HG02759 (cell line): ENCODE data around the gene ZP2.
"Not testable (repeated sequence)": the region's sequence is repeated elsewhere in the genome, so short reads cannot be mapped to it uniquely, and the experiment has no call there.

Experiments used
- ATAC-seq: cut with Tn5 transposase; IDR thresholded peaks from one replicate; pipeline ENCODE4 v1.9.1; 2021; ENCODE audit warnings: mild to moderate bottlenecking, moderate library complexity; ENCODE audit not compliant: unreplicated experiment

The ZP2 gene

DNA sequence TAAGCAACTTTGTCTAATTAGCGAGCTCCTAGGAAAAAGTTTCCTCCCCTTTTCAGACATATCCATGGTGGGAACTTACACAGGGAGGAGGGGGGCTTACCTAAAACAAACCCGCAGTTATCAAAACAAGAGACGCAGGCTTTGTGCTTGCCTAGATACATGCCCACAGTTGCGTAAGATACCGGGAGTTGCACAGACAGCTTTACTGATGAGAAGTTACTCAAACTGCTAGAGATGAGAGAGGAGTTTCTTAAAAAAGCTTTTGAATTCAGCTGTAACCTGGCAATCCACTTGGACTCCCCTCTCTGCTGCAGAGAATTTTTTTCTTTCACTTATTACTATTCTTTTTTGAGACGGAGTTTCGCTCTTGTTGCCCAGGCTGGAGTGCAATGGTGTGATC is 6.8 kb upstream of the ZP2 start:
- no peak for ATAC-seq

- ATAC-seq = no peak
Measured at GRCh38 chr16:21217121-21217520, 5.7 kb upstream of the ZP2 start.

GRCh38 chr16:21214086-21214485 is 2.7 kb upstream of the ZP2 start:
- no peak for ATAC-seq

DNA sequence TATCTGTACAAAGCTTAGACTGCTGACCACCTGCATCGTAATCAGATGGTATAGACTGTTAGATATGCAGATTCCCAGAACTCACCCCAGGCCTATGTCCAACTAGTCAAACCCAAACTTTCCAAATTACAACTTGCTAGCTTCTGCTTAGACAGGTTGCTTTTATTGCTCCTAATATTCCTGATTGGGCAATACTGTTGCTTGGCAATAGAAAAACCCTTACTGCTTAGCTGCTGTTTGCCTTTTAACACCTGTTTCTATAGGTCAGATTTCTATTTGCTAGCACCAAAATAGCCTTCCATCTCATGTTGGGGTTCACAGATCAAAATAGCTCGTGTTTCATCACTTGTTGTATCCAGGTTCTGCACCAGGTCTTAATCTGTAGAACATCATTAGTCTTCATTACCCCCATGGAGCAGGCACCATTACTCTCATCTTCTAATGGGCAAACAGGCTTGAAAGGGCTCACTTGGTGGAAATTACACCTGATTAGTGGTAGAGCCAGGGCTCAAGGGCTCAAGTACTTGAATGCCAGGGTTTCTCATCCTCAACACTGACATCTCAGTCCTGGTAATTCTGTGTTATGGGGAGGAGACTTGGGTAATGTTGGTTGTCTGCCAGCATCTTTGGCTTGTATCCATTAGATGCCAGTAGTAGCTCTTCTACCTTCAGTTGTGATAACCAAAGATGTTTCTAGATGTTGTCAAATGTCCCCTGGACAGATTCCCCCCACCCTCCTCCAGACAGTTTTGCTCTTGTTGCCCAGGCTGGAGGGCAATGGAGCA is 2.7 kb downstream of the ZP2 start:
- no peak for ATAC-seq

DNA sequence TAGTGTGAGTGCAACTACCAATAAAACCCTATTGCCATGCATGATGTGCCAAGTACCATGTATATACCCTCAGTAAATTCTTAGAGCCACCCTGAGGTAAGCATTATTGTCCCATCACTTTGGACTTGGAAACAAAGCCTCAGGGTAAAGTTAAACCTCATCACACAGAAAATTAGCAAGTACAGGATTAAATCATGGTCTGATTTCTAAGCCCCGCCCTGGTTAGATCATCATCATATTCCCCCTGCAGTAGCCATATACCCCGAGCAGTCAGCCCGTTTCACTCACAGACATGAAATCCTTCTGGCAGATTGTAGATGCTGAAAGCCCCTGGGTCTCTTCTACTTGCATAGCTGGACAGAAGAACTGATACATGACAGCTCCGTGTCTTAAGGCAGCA is 4.8 kb downstream of the ZP2 start:
- no peak for ATAC-seq

DNA sequence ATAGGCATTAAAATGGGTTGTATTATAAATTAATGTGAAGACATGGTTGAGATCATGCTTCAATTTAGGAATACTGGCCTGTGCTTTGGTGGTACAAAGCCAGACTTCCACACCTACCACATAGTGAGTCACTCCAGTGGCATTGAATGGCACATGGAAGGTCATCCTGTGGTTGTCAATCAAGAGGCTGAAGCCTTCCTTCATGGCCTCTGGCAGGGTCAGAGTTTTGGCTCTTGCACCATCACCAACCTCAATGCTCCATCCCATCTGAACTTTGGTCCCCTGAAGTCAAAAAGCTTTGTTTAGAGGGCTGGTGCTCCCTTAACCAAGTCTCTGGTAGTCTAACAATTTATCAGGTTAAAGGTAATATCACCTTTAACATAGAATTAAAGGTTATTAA is 6.1 kb downstream of the ZP2 start:
- ATAC-seq = no peak

GRCh38 chr16:21203155-21203797 is 8.1 kb downstream of the ZP2 start:
- ATAC-seq = no peak

- ATAC-seq = no peak
Measured at GRCh38 chr16:21199607-21200218, 11.7 kb downstream of the ZP2 start.

- ATAC-seq = no peak
Measured at GRCh38 chr16:21197621-21198020, 13.8 kb downstream of the ZP2 start.

- no peak for ATAC-seq
Measured at GRCh38 chr16:21197112-21197511, 14.3 kb downstream of the ZP2 start.

DNA sequence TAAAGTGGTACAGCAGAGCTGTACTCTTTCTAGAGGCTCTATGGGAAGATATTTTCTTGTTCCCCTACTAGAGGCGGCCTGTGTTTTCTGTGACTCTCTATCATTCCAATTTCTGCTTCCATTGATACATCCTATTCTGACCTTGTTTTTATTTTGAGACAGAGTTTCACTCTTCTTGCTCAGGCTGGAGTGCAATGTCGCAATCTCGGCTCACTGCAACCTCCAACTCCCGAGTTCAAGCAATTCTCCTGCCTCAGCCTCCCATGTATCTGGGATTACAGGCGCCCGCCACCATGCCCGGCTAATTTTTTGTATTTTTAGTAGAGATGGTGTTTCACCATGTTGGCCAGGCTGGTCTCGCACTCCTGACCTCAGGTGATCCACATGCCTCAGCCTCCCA is 16.0 kb downstream of the ZP2 start:
- ATAC-seq = not testable (repeated sequence)

GRCh38 chr16:21194771-21195301 is 16.5 kb downstream of the ZP2 start:
- ATAC-seq = no peak

DNA sequence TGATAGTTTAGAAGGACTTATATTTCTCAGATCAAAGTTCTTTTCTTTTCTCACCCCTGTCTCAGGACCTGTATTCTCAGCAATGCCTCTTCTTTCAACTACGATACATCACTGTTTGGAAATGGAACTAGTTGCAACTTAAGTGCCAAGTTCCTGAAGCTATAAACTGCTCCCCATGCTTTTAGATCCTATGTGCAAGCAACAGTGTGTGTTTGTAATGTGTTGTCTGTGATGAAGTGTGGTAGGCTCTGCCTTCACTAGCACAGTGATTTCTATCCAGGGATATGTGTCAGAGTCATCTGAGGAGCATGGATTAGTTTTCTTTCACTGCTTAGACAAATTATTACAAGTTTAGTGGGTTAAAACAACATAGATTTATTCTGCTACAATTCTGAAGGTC is 18.4 kb downstream of the ZP2 start:
- no peak for ATAC-seq

GRCh38 chr16:21190599-21190998 is 20.8 kb downstream of the ZP2 start:
- no peak for ATAC-seq

DNA sequence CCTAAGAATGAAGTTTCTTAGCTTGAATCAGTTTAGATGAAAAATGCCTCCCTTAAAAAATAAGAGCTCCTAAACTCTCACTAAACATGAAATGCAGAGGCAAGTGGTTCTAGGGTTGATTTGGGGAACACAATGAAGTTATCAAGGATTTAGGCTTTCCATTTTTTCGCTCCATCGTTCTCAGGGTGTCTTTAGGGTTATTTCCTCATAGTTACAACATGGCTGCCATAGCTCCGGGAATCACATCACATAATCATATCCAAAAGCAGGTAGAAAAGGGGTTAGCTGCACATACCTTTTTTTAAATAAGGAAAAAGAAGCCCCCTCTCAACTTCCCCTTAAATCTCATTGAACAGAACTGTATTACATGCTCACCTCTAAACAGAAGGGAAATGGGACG is 21.4 kb downstream of the ZP2 start:
- ATAC-seq = no peak

DNA sequence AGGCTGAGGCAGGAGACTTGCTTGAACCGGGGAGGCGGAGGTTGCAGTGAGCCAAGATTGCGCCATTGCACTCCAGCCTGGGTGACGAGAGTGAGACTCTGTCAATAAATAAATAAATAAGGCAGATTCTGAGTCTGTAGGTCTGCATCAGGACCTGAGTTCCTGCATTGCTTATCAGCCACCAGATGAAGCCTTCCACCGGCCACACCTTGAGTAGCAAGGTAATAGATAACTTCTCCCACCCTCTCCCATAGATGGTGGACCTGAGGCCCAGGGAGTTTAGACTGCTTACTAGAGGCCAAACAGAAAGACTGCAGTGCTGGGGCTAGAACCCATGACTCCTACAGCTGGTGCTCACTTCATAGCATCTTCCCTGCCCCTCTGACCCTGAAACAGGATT is 22.1 kb downstream of the ZP2 start:
- ATAC-seq = no peak

DNA sequence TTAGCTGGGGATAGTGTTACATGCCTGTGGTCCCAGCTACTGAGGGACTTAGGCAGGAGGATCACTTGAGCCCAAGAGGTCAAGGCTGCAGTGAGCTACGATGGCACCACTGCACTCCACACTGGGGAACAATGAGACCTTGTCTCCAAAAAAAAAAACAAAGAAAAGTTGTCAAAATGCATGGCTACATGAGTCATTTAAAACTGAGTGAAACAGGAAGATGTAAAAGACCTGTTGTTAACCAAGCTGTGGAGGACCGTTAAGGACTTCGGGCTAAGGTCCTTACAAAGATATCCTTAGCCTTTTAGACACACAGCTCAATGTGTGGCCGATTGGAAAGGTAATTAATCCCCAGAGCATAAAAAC is 25.1 kb downstream of the ZP2 start:
- no peak for ATAC-seq

GRCh38 chr16:21185659-21186325 is 25.6 kb downstream of the ZP2 start:
- no peak for ATAC-seq

GRCh38 chr16:21184834-21185233 is 26.5 kb downstream of the ZP2 start:
- ATAC-seq = no peak

GRCh38 chr16:21183995-21184394 is 27.4 kb downstream of the ZP2 start:
- ATAC-seq = no peak

DNA sequence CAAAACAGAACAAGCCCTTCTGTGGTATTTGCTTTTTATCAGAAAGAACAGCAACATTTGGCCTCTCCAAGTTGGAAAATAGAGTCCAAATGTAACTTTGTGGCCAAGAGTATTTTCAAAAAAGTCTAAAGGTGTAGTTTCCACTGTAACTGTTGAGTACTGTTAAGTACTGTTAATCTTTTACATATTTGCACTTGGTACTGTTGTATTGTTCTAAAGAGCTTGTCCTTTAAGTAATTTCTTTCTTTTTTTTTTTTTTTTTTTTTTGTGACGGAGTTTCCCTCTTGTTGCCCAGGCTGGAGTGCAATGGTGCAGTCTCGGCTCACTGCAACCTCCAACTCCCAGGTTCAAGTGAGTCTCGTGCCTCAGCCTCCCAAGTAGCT is 31.4 kb downstream of the ZP2 start:
- no peak for ATAC-seq
